Erythroblast (primary cell): ENCODE measurements around the gene AMFR.

Source experiments
- GATA1 ChIP-seq: IDR thresholded peaks from 2 replicates; pipeline ENCODE4 v1.6.1; 2011; ENCODE audit warnings: low read depth, mild to moderate bottlenecking, control low read depth, low read length, moderate library complexity
- POLR2A ChIP-seq: IDR thresholded peaks from 2 replicates; pipeline ENCODE4 v1.6.1; 2011; ENCODE audit warnings: mild to moderate bottlenecking, low read length

GRCh38 chr16:56356276-56357240, 68.8 kb downstream of the AMFR start:
- TF ChIP-seq POLR2A (no peak), GATA1 (no peak)
